ENCODE measurements around the gene MAST4.

The MAST4 gene

DNA sequence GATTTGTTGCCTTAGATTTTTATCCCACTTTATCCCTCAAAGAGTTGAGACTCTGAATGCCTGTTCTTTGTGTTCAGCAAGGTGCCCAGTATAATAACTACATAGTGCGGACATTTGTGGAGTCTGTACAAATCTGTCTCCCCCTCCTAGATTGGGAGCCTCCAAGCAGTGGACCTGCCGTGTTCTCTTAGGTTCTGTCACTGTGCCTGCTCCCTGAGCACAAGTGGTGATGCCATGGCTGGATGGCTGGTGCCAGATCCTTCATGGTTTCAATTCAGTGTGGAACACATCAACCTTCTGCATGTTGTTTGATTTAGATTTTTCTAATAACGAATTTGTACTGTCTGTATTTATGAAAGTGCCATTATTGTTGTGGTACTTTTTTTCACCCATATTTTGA lies 307.5 kb downstream of the MAST4 start:
- DNase-seq (ENCODE audit: low read depth in 2 of 2) = no peak

- no peak for DNase-seq (ENCODE audit: low read depth in 2 of 2)
Measured at GRCh38 chr5:66904189-66904588, 308.0 kb downstream of the MAST4 start.

DNA sequence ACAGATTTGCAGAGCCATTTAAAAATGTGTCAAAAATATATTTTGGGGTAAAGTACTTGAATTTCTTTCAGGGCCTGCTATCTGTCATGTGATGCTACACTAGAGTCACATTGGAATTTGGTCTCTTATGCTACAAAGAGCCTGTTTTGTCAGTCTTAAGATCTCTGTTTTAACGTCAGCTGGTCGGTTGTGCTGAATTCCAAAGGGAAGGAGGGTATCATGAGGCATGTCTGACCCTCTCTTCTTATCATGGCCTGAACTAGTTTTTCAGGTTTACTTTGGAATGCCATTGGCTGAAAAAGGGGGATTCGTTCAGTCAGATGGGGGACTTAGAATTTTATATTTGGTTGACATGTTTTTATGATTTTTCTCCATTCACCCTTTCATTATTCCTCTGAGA lies 309.8 kb downstream of the MAST4 start:
- DNase-seq (ENCODE audit: low read depth in 2 of 2) = no peak

GRCh38 chr5:66908230-66908629 lies 312.0 kb downstream of the MAST4 start:
- DNase-seq (ENCODE audit: low read depth in 2 of 2) = no peak

GRCh38 chr5:66909364-66909763 lies 313.2 kb downstream of the MAST4 start:
- no peak for DNase-seq (ENCODE audit: low read depth in 2 of 2)

- DNase-seq (ENCODE audit: low read depth in 2 of 2) = no peak
Measured at GRCh38 chr5:66912787-66913186, 316.6 kb downstream of the MAST4 start.

- no peak for DNase-seq (ENCODE audit: low read depth in 2 of 2)
Measured at GRCh38 chr5:66915531-66915930, 319.3 kb downstream of the MAST4 start.

DNA sequence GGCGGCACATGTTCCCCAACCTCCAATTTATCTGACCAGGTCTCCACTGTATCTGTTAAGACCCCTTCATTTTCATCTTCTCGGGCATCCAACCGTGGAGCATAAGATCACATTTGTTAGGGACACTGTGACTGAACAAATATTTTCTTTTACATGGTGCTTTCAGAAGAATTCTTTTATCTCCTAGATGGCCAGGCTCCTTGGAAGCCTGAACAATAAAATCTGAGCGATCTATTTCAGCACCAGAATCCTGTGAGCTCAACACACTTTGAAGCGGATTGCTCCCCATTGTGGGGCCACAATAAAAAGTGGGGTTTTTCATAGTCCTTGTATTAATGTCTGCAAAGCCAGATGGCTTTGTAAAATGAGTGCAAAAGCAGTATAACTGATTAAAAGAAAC lies 326.7 kb downstream of the MAST4 start:
- DNase-seq (ENCODE audit: low read depth in 2 of 2) = no peak

DNA sequence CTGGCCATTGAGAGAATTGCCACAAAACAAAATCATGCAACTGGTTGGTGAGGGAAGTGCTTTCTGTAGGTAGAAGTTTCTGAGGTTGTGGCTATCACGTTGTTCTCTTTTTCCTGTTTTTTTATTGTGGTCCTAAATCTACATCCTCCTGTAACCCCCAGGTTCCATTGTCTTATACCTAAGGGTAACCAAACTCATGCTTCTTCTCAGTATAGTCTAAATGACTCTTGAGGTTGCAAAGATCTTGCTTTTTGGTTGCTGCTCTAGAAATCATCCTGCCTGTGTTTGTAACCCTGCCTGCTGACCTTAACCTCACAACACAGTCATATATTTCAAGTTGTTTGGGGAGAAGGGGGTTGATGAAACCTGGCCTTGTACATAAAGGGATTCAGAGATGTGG lies 327.3 kb downstream of the MAST4 start:
- no peak for DNase-seq (ENCODE audit: low read depth in 2 of 2)

GRCh38 chr5:66923922-66924321 lies 327.7 kb downstream of the MAST4 start:
- no peak for DNase-seq (ENCODE audit: low read depth in 2 of 2)

DNA sequence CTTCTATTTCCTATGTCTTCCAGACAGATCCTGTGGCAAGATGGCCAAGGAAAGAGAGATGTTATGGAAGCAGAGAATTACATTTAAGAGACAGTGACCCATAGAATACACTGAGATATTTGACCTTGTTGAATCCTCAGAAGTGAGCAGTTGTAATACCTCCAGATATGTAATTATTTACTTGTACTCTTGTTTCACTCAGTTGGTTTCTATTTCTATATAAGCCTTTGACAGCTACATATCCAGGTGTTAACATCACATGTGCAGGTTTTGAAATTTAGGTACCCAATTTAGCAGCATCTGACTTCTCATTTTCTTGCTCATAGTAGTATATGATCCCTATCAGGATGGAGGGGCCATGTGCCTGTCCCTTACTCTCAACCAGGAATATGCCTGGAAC lies 330.9 kb downstream of the MAST4 start:
- DNase-seq (ENCODE audit: low read depth in 2 of 2) = no peak

GRCh38 chr5:66929281-66929680 lies 333.1 kb downstream of the MAST4 start:
- no peak for DNase-seq (ENCODE audit: low read depth in 2 of 2)

GRCh38 chr5:66929995-66930394 lies 333.8 kb downstream of the MAST4 start:
- DNase-seq (ENCODE audit: low read depth in 2 of 2) = no peak

DNA sequence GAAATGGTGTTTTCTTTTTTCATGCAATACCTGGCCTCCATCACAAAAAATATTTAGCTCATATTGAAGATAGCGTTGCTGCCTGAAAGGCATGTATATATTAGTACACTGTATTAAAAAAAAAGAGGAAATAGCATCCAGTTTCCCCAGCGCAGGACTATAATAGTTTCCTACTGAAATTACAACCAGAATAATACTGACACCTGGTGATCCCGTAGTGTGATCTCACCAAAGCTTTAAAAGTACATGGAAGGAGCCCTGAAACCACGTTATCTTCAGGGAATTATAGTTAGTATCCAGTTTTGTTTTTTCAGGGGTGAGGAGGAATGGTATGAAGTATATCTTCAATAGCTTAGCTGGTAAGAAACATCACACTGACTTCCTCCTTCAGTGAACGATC lies 335.5 kb downstream of the MAST4 start:
- no peak for DNase-seq (ENCODE audit: low read depth in 2 of 2)

GRCh38 chr5:66932457-66932856 lies 336.3 kb downstream of the MAST4 start:
- DNase-seq (ENCODE audit: low read depth in 2 of 2) = no peak

GRCh38 chr5:66933066-66933465 lies 336.9 kb downstream of the MAST4 start:
- DNase-seq (ENCODE audit: low read depth in 2 of 2) = no peak

GRCh38 chr5:66939094-66939493 lies 342.9 kb downstream of the MAST4 start:
- no peak for DNase-seq (ENCODE audit: low read depth in 2 of 2)

DNA sequence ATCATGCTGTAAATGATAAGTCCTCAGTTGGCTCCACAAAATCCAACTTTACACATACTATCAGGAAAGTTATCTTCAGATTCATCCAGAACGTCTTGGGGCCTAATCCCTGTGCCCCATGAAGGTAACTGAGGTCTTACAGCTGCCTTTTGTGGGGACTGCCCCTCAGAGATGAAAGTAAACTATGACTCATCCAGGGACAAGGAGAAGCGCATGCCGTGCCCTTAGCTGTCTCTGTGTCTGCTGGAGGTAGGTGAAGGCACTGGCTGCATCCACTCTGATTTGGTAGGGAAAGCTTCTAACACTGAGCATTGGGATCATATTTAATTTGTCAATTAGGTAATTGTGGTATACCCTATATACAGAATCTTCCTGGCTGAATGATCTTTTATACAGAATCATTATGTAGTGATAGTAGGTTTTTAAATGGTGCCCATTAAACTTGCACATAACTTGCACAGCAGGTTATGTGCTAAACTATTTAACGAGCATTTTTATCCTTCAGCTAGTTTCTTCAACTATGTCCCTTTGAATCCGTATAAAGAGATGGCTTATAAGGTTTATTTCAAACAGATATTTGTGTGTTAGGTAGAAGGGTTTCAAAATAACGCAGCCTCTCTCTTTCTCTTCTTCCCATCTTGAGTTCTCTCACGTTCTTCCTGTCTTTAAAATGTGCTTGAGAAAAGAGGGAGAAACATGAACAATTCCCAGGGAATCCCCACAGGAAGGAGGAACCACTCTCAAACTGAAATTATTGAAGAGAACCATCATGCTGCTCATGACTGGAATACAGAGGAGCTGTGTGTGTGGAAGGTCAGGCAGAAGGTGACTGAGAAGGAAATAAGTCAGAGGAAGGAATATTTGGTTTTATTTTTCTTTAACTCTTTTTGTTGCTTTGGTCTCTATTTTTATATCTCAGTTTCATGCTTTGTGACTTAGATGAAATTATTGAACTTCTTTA lies 349.5 kb downstream of the MAST4 start:
- DNase-seq (ENCODE audit: low read depth in 2 of 2) = no peak

GRCh38 chr5:66947458-66947857 lies 351.3 kb downstream of the MAST4 start:
- DNase-seq (ENCODE audit: low read depth in 2 of 2) = no peak

DNA sequence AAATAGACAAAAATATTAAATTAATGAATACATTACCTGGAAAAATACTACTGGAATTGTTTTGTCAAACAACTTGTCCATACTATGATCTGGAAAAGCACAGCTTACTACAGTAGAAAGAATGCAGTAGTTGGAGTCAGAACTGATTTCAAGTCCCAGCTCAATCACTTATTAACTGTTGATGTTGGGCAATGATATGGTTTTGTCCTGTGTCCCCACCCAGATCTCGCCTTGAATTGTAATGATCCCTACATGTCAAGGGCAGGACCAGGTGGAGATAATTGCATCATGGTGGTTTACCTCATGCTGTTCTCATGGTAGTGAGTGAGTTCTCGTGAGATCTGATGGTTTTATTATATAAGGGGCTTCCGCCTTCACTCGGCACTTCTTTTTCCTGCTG lies 352.9 kb downstream of the MAST4 start:
- no peak for DNase-seq (ENCODE audit: low read depth in 2 of 2)

- DNase-seq (ENCODE audit: low read depth in 2 of 2) = no peak
Measured at GRCh38 chr5:66952153-66952552, 356.0 kb downstream of the MAST4 start.

- no peak for DNase-seq (ENCODE audit: low read depth in 2 of 2)
Measured at GRCh38 chr5:66956439-66956838, 360.2 kb downstream of the MAST4 start.

DNA sequence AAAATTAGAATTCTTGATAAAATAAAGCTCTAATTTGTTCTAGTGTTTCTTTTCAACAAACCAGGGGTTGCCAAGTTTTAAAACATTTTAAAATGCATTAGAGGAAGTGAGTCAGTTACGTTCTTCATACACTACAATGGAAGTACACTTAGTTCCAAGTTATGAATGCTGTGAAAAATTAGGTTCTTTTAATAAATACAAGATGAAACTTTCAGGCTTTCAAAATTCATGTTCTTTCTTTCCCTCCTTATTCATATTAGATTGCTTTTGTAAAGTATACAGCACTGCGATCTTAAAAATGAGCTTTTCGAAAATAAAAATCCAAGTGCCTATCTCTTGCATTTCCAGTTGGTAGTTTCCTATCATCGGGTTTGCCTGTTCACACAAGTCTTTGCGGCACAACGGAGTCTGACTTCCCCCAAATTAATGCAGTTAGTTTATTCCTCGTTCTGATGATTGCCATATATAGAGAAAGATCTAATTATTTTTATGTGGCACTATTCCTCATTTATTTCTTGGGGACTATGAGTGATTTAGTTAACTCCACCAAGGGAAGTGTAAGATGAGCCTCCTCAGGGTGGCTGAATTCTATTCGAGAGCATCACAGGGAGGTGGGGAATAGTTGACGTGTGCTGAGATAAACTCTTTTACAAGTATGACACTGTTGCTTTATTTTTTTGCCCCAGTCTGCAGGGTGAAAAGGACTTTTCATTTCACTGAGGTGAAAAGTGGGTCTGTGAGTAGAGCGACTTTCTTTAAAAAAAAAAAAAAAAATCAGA lies 362.2 kb downstream of the MAST4 start:
- no peak for DNase-seq (ENCODE audit: low read depth in 2 of 2)

Measured in stimulated activated CD4-positive, alpha-beta T cell treated with anti-CD3 and anti-CD28 coated beads, Interleukin-1b, Interleukin-23, amount 100 ng/mL, for 4 hours (primary cell).